Measurements from ENCODE around the gene UBE2H. TPM values are rescaled to one million over a fixed set of nuclear protein-coding genes. Genes with fewer than 3 reads are reported as not detected.
A peak's percentile ranks its signal among the peaks of the same experiment; 100 is the strongest.

The UBE2H gene
- total and polyA plus RNA-seq, 7 experiments from 2014 or later, result 32.0 to 69.2 (median 49.1) TPM

DNA sequence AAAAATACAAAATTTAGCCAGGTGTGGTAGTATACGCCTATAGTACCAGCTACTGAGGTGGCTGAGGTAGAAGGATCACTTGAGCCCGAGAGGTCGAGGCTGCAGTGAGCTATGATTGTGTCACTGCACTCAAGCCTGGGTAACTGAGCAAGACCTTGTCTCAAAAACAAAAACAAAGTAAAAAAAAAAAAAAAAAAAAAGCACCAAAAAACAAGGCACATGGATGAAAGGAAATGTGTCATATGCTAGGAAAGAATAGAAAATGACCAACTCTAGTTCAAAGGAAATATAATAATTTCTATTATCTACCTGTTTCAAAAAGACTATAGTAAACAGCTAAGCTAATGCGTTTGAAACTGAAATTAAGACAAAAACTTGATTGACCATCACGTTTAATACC is 33.8 kb downstream of the UBE2H start:
- ChIA-PET CTCF (interaction anchor here (0.6 kb wide), 2 partner anchors 27 to 989 kb away, joined by 3 to 6 read pairs; no protein-coding TSS in a partner anchor), POLR2A (no interaction called here)
- Mint-ChIP-seq H3K4me3 (peak overlapping the region in 2 of 10 donors; percentile 2 to 33), H3K27me3 (no peaks in the 10 kb centered on the region), H3K36me3 (peaks cover 0 to 24% (median 12%) of the 10 kb centered on the region in 5 donors), H3K9me3 (no peaks in the 10 kb centered on the region), H3K4me1 (peaks cover 20 to 80% (median 70%) of the 10 kb centered on the region in 7 donors), H3K27ac (peak overlapping the region in 3 of 9 donors; percentile 9 to 91 (median 27))
- Histone ChIP-seq H3K4me3 (ENCODE audit: low read length) (no peak overlapping the region), H3K4me1 (ENCODE audit: control insufficient read depth in 2 of 2, insufficient read depth in 2 of 2, low read length in 2 of 2) (peaks cover 15 to 39% of the 10 kb centered on the region in 2 donors), H3K9me3 (ENCODE audit: control insufficient read depth in 2 of 3, low read length in 3 of 3) (no peaks in the 10 kb centered on the region), H3K27ac (ENCODE audit: low read depth, low read length) (no peak overlapping the region), H3K27me3 (ENCODE audit: control insufficient read depth in 2 of 2, insufficient read depth in 2 of 2, low read length in 2 of 2) (no peaks in the 10 kb centered on the region), H3K36me3 (ENCODE audit: control insufficient read depth in 2 of 3, insufficient read depth in 3 of 3, low read length in 3 of 3) (no peaks in the 10 kb centered on the region)
- ATAC-seq (no peak), DNase-seq (no peak)
- intact Hi-C loops (cut with micrococcal nuclease), result no loop called here

DNA sequence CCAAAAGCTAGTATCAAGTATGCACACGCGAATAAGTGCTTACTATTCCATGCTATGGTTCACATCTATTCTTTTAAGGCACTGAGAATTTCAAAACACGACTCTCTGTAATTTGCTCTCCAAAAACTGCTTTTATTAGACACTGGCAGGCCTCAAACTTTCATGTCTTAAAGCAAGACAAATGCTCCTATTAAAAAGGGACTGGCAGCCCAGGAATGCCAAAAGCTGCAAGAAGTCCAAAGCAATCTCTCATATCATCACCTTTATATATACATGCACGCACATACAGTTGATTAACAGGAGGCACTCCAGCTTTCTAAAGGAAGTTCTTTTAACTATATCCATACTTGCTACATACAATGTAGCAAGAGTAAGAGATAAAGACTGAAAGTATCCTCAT is 34.8 kb downstream of the UBE2H start:
- Mint-ChIP-seq H3K4me3 (peak overlapping the region in 7 of 10 donors; percentile 5 to 63 (median 37)), H3K36me3 (peaks cover 0 to 19% (median 12%) of the 10 kb centered on the region in 5 donors), H3K9me3 (no peaks in the 10 kb centered on the region), H3K27ac (peak overlapping the region in 8 of 9 donors; percentile 20 to 86 (median 70)), H3K27me3 (no peaks in the 10 kb centered on the region), H3K4me1 (peaks cover 15 to 78% (median 68%) of the 10 kb centered on the region in 7 donors)
- POLR2A ChIA-PET, result interaction anchor here (0.6 to 1.1 kb wide), 2 partner anchors 29 to 63 kb away, joined by 3 to 5 read pairs; no protein-coding TSS in a partner anchor
- peaks cover 15 to 34% of the 10 kb centered on the region in 2 donors for H3K4me1 ChIP-seq (ENCODE audit: control insufficient read depth in 2 of 2, insufficient read depth in 2 of 2, low read length in 2 of 2)
- no peaks in the 10 kb centered on the region for H3K36me3 ChIP-seq (ENCODE audit: control insufficient read depth in 2 of 3, insufficient read depth in 3 of 3, low read length in 3 of 3)
- intact Hi-C loops (cut with micrococcal nuclease), result loop anchor here in 1 of 2 donors (2.0 kb wide), 1 partner anchor 19 kb away; no protein-coding TSS in a partner anchor
- H3K9me3 ChIP-seq (ENCODE audit: control insufficient read depth in 2 of 3, low read length in 3 of 3), result no peaks in the 10 kb centered on the region
- ATAC-seq (no peak), DNase-seq (no peak)
- no peaks in the 10 kb centered on the region for H3K27me3 ChIP-seq (ENCODE audit: control insufficient read depth in 2 of 2, insufficient read depth in 2 of 2, low read length in 2 of 2)
- CTCF ChIA-PET, result interaction anchor here (0.5 kb wide), 1 partner anchor 373 kb away, joined by 3 read pairs; no protein-coding TSS in a partner anchor
- no peak overlapping the region for H3K27ac ChIP-seq (ENCODE audit: low read depth, low read length)
- H3K4me3 ChIP-seq (ENCODE audit: low read length), result no peak overlapping the region

DNA sequence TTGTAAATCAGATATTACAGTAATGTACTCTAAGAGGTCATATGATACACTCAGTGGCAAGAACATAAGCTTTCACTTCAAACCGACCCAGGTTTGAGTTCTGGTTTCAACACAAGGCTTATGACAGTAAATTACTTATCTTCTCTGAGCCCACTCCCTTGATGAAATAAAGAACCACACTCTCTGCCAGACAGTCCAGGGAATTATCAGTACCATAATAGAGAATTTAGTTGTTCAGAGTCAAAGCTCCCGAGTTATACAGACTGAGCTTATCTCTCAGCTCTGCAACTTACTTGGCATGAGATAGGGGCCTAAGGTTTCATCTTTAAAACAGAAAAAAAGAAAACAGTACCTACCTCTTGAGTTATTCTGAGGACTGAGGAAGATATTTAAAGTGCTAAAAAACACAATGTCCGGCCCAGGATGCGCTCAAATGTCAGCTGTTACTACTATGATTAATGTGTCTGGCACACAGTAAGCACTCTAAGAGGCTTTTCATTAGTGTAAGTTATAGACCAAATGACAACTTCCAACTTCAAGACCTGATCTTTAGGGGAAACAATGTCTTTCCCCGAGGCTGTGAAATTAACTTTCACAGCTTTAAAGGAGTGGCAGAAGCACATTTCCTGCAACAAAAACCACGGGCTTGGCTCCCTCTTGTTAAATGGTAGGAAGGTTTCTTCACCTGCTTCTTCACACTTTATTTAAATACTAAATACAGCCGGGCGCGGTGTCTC is 38.1 kb downstream of the UBE2H start:
- H3K27ac ChIP-seq (ENCODE audit: low read depth, low read length), result no peak overlapping the region
- ChIA-PET POLR2A (interaction anchor here (1.4 kb wide), 1 partner anchor 37 kb away, joined by 3 read pairs; no protein-coding TSS in a partner anchor), CTCF (no interaction called here)
- ATAC-seq (peak; percentile 51), DNase-seq (peak in 3 of 9 donors; percentile 6 to 16 (median 12))
- H3K9me3 ChIP-seq (ENCODE audit: control insufficient read depth in 2 of 3, low read length in 3 of 3), result no peaks in the 10 kb centered on the region
- intact Hi-C loops (cut with micrococcal nuclease), result loop anchor here in 1 of 2 donors (1.0 kb wide), 1 partner anchor 8 kb away; no protein-coding TSS in a partner anchor
- H3K27me3 ChIP-seq (ENCODE audit: control insufficient read depth in 2 of 2, insufficient read depth in 2 of 2, low read length in 2 of 2), result no peaks in the 10 kb centered on the region
- Mint-ChIP-seq H3K27me3 (no peaks in the 10 kb centered on the region), H3K9me3 (peaks cover 0 to 2% (median 0%) of the 10 kb centered on the region in 11 donors), H3K4me3 (peak overlapping the region in 9 of 10 donors; percentile 52 to 66 (median 59)), H3K36me3 (peaks cover 0 to 25% (median 17%) of the 10 kb centered on the region in 5 donors), H3K27ac (peak overlapping the region in 8 of 9 donors; percentile 58 to 86 (median 70)), H3K4me1 (peaks cover 15 to 92% (median 81%) of the 10 kb centered on the region in 7 donors)
- H3K4me3 ChIP-seq (ENCODE audit: low read length), result no peak overlapping the region
- no peaks in the 10 kb centered on the region for H3K36me3 ChIP-seq (ENCODE audit: control insufficient read depth in 2 of 3, insufficient read depth in 3 of 3, low read length in 3 of 3)
- H3K4me1 ChIP-seq (ENCODE audit: control insufficient read depth in 2 of 2, insufficient read depth in 2 of 2, low read length in 2 of 2), result peaks cover 15 to 41% of the 10 kb centered on the region in 2 donors

DNA sequence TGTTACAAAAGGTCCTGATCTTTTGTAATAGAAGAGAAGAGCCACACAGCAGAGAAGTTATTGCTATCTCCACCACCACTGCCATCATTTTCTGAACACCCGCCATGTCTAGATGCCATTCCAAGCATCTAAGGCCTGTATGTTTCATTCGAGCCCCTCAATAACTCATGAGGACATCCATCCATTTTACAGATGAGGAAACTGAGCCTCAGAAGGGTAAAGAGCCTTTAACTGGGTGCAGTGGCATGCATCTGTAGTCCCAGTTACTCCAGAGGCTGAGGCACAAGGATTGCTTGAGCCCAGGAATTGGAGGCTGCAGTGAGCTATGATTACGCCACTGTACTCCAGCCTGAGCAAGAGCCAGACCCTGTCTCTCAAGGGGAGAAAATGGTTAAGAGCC is 39.3 kb downstream of the UBE2H start:
- H3K4me3 ChIP-seq (ENCODE audit: low read length), result no peak overlapping the region
- peaks cover 15 to 92% (median 84%) of the 10 kb centered on the region in 7 donors for H3K4me1 Mint-ChIP-seq
- peaks cover 18 to 50% of the 10 kb centered on the region in 2 donors for H3K4me1 ChIP-seq (ENCODE audit: control insufficient read depth in 2 of 2, insufficient read depth in 2 of 2, low read length in 2 of 2)
- peak overlapping the region in 6 of 10 donors; percentile 19 to 63 (median 32) for H3K4me3 Mint-ChIP-seq
- intact Hi-C loops (cut with micrococcal nuclease), result no loop called here
- H3K36me3 Mint-ChIP-seq, result peaks cover 0 to 33% (median 28%) of the 10 kb centered on the region in 5 donors
- peaks cover 0 to 5% (median 0%) of the 10 kb centered on the region in 11 donors for H3K9me3 Mint-ChIP-seq
- peak overlapping the region in 5 of 9 donors; percentile 14 to 41 (median 34) for H3K27ac Mint-ChIP-seq
- no peaks in the 10 kb centered on the region for H3K36me3 ChIP-seq (ENCODE audit: control insufficient read depth in 2 of 3, insufficient read depth in 3 of 3, low read length in 3 of 3)
- CTCF ChIA-PET, result no interaction called here
- no peaks in the 10 kb centered on the region for H3K27me3 Mint-ChIP-seq
- no peak overlapping the region for H3K27ac ChIP-seq (ENCODE audit: low read depth, low read length)
- DNase-seq (no peak), ATAC-seq (no peak)
- H3K9me3 ChIP-seq (ENCODE audit: control insufficient read depth in 2 of 3, low read length in 3 of 3), result no peaks in the 10 kb centered on the region
- POLR2A ChIA-PET, result no interaction called here
- no peaks in the 10 kb centered on the region for H3K27me3 ChIP-seq (ENCODE audit: control insufficient read depth in 2 of 2, insufficient read depth in 2 of 2, low read length in 2 of 2)

DNA sequence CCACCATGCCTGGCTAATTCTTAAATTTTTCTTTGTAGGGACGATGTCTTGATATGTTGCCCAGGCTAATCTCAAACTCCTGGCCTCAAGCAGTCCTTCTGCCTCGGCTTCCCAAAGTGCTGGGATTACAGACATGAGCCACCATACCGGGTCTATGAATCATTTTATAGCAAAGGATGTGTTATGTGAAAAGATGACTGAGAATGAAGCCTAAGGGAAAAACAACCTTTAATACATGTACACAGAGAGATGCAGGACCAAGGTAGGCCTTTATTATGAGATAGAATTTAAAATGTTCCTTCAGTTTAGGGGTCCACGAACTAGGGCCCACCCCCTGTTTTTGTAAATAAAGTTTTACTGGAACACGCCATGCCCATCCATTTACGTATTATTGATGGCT is 41.0 kb downstream of the UBE2H start:
- no peak overlapping the region for H3K4me3 ChIP-seq (ENCODE audit: low read length)
- peaks cover 23 to 94% (median 88%) of the 10 kb centered on the region in 7 donors for H3K4me1 Mint-ChIP-seq
- peaks cover 0 to 8% (median 0%) of the 10 kb centered on the region in 11 donors for H3K9me3 Mint-ChIP-seq
- intact Hi-C loops (cut with micrococcal nuclease), result no loop called here
- H3K36me3 ChIP-seq (ENCODE audit: control insufficient read depth in 2 of 3, insufficient read depth in 3 of 3, low read length in 3 of 3), result no peaks in the 10 kb centered on the region
- H3K4me3 Mint-ChIP-seq, result peak overlapping the region in 3 of 10 donors; percentile 26 to 69 (median 50)
- no peak for DNase-seq
- H3K27ac ChIP-seq (ENCODE audit: low read depth, low read length), result no peak overlapping the region
- ChIA-PET POLR2A (no interaction called here), CTCF (no interaction called here)
- H3K9me3 ChIP-seq (ENCODE audit: control insufficient read depth in 2 of 3, low read length in 3 of 3), result no peaks in the 10 kb centered on the region
- peaks cover 34 to 54% of the 10 kb centered on the region in 2 donors for H3K4me1 ChIP-seq (ENCODE audit: control insufficient read depth in 2 of 2, insufficient read depth in 2 of 2, low read length in 2 of 2)
- ATAC-seq, result no peak
- peak overlapping the region in 5 of 9 donors; percentile 3 to 89 (median 30) for H3K27ac Mint-ChIP-seq
- H3K27me3 Mint-ChIP-seq, result no peaks in the 10 kb centered on the region
- peaks cover 6 to 43% (median 31%) of the 10 kb centered on the region in 5 donors for H3K36me3 Mint-ChIP-seq
- no peaks in the 10 kb centered on the region for H3K27me3 ChIP-seq (ENCODE audit: control insufficient read depth in 2 of 2, insufficient read depth in 2 of 2, low read length in 2 of 2)

GRCh38 chr7:129909669-129910068 is 43.1 kb downstream of the UBE2H start:
- ChIA-PET POLR2A (interaction anchor here (0.6 kb wide), 1 partner anchor 370 kb away, joined by 3 read pairs; no protein-coding TSS in a partner anchor), CTCF (no interaction called here)
- H3K9me3 Mint-ChIP-seq, result peaks cover 0 to 19% (median 4%) of the 10 kb centered on the region in 11 donors
- H3K27ac ChIP-seq (ENCODE audit: low read depth, low read length), result no peak overlapping the region
- H3K4me3 Mint-ChIP-seq, result peak overlapping the region in 3 of 10 donors; percentile 11 to 69 (median 20)
- DNase-seq, result no peak
- H3K36me3 Mint-ChIP-seq, result peaks cover 16 to 52% (median 42%) of the 10 kb centered on the region in 5 donors
- peak overlapping the region in 8 of 9 donors; percentile 70 to 96 (median 90) for H3K27ac Mint-ChIP-seq
- H3K4me3 ChIP-seq (ENCODE audit: low read length), result no peak overlapping the region
- intact Hi-C loops (cut with micrococcal nuclease), result no loop called here
- no peaks in the 10 kb centered on the region for H3K36me3 ChIP-seq (ENCODE audit: control insufficient read depth in 2 of 3, insufficient read depth in 3 of 3, low read length in 3 of 3)
- H3K27me3 ChIP-seq (ENCODE audit: control insufficient read depth in 2 of 2, insufficient read depth in 2 of 2, low read length in 2 of 2), result no peaks in the 10 kb centered on the region
- ATAC-seq, result no peak
- H3K4me1 ChIP-seq (ENCODE audit: control insufficient read depth in 2 of 2, insufficient read depth in 2 of 2, low read length in 2 of 2), result peaks cover 31 to 59% of the 10 kb centered on the region in 2 donors
- H3K27me3 Mint-ChIP-seq, result no peaks in the 10 kb centered on the region
- peaks cover 18 to 94% (median 88%) of the 10 kb centered on the region in 7 donors for H3K4me1 Mint-ChIP-seq
- no peaks in the 10 kb centered on the region for H3K9me3 ChIP-seq (ENCODE audit: control insufficient read depth in 2 of 3, low read length in 3 of 3)
